Loucy (cell line): ENCODE results near the gene MGAT4B.

Experiments used
- CTCF ChIP-seq: fragments of 200-600 bp; sonication (generic); conservative IDR thresholded peaks from 2 replicates; pipeline ENCODE4 v1.5.1; 2014; ENCODE audit warnings: mild to moderate bottlenecking, antibody characterized with exemption, low read length
- EZH2phosphoT487 ChIP-seq: fragments of 200-600 bp; IDR thresholded peaks from 2 replicates; pipeline ENCODE4 v1.6.1; 2018; ENCODE audit warnings: antibody characterized with exemption, mild to moderate bottlenecking, moderate library complexity, borderline replicate concordance

- TF ChIP-seq CTCF (no peak), EZH2phosphoT487 (no peak)
These were observed 19.8 kb downstream of the MGAT4B start for GRCh38 chr5:179786861-179787260.
